HG03442 (cell line): ENCODE results near the gene HIPK2.

ENCODE experiments used
- ATAC-seq: cut with Tn5 transposase; IDR thresholded peaks from one replicate; pipeline ENCODE4 v1.9.1; 2021; ENCODE audit warnings: mild to moderate bottlenecking, moderate library complexity; ENCODE audit not compliant: unreplicated experiment

Gene HIPK2

GRCh38 chr7:139737221-139738100 is 40.3 kb downstream of the HIPK2 start:
- no peak for ATAC-seq

- ATAC-seq: no peak
These were observed 41.7 kb downstream of the HIPK2 start for GRCh38 chr7:139735912-139736595.

DNA sequence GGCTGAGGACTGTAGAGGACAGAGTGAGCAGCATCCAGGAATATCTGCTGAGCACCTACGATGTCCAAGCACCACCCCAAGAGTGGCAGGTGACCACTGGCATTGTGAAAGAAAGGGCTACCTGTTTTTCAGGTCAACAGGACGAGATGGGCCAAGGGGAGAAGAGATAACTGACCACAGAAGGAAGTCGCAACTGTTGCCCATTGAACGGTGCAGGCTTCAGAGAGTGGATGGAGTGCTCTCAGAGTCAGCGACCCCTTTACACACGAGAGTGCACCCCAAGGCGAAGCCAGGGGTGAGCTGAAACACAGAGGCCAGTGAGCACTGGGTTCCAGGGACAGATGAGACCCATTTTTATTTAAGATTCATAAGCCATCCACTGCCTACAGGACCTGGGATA is 42.3 kb downstream of the HIPK2 start:
- ATAC-seq: no peak

DNA sequence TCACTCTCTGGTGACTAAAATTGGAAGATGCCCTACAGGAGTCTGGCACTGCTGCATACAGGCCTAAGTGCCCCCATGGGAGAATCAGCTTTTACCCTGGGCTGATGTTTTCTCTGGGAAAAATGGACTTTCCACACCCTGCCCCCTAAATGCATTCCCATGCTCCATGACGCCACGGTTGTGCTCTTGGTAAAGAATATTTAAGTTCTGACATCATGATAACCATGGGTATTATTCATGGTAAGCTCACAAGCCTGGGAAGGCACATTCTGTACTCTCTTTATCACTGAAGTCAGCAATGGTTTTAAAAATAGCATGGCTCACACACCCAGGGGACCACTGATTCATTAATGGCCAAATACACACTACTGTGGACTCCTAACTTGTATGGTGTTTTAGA is 43.4 kb downstream of the HIPK2 start:
- ATAC-seq: no peak

DNA sequence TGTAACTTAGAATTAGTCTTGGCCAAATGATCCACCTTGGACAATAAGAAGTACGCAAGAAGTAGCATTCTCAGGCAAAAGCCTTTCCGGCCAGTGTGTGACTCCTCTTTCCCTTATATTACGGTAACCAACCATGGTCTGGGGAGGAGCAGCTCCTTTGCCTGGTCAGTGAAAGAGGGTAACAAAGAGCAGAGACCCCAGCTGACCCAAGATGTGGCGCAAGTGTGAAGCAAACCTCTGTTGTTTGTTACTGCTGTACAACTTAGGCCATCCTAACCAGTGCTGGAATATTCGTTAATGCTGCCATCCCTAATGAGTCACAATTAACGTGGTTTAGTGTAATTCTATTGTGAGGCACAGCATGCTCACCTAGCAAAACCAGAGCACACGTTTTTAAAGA is 44.0 kb downstream of the HIPK2 start:
- no peak for ATAC-seq

GRCh38 chr7:139732471-139733167 is 45.2 kb downstream of the HIPK2 start:
- ATAC-seq: no peak

DNA sequence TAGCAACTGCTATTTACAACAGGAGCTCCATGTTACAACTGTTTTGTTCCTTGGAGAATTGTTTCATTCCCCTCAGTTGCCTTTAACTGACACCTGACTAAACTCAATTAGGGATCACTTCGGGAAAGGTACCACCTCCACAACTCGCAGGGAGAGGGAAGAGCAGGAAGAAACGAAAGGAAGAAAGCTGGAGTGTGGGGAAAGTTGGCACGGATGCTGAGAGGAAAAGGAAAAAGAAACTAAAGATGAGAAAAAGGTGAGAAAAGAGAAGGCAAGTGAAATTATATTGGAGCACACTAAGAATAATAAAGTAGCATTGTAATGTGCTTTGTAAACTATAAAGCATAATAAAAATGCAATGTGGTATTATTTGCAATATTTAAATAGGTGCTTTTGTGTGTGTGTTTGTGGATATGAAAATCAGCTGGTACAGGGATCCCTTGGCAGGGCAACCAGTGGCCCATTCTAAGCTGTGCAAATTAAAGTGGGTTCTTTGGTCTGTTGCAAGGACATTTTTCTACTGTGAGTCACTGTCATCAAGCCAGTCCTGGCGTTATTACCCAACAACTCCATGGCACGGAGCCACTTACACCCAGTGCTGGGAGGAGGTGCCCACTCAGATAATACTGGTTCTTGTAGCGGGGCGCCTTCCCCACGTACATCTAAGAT is 45.9 kb downstream of the HIPK2 start:
- no peak for ATAC-seq

- ATAC-seq: peak; percentile 81
These were observed 46.8 kb downstream of the HIPK2 start for GRCh38 chr7:139730746-139731612.

DNA sequence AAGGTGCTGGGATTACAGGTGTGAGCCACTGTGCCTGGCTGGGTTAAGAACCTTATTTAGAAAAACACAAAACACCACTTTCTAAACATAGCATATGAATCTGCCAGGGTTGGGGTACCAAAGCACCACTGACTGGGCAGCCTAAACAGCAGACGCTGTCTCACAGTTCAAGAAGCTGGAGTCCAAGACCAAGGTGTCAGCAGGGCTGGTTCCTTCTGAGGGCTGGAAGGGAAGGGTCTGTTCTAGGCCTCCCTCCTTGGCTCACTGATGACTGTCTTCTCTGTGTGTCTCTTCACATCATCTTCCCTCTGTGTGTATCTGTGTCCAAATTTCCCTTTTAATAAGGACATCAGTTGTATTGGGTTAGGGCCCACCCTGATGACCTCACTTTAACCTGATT is 49.6 kb downstream of the HIPK2 start:
- ATAC-seq: no peak

GRCh38 chr7:139727151-139727705 is 50.6 kb downstream of the HIPK2 start:
- no peak for ATAC-seq

DNA sequence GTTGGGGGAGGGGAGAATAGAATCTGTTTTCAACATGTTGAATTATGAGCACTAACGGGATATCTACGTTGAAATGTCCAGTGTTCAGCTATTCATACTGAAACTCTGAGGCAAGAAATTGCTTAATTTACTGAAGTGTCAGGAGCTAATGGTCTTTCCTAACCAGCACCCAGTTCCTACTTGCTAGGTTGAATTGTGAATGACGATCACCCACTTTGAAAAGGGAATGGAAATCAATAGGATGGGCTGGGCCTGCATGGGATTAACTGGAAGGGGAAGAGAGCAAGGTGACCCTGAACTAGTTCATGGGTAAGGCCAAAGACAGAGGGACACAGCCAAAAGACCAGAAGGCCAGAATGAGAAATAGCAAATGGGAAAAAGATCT is 51.3 kb downstream of the HIPK2 start:
- peak; percentile 12 for ATAC-seq

DNA sequence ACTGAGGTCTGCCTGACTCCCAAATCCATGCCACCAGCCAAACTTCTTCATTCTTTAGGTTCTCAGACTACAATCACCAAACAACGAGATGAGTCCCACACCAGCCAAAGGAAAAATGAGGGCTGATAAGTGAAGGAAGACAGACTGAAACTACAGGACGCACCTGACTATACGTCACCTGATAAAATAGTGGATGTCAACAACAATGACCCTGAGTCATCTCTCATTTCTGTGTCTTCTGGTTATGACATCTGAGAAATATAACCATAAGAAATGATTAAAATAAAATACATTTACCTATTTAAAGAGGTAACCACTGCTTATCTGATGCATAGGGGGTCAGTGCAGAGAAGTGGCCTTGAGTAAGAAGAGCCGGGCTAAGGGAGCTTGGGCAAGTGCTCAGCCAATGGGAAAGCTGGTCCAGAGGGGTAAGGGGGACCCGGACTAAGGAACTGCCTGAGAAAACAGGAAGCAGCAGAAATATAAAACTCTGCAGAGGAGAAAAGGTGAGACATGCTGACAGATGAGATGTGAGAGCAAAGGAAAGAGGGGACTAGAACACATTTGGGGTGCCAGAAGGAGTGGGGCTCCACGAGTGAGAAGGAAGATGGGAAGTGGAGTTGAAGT is 51.8 kb downstream of the HIPK2 start:
- ATAC-seq: peak; percentile 29

GRCh38 chr7:139725077-139725476 is 52.7 kb downstream of the HIPK2 start:
- peak; percentile 71 for ATAC-seq

DNA sequence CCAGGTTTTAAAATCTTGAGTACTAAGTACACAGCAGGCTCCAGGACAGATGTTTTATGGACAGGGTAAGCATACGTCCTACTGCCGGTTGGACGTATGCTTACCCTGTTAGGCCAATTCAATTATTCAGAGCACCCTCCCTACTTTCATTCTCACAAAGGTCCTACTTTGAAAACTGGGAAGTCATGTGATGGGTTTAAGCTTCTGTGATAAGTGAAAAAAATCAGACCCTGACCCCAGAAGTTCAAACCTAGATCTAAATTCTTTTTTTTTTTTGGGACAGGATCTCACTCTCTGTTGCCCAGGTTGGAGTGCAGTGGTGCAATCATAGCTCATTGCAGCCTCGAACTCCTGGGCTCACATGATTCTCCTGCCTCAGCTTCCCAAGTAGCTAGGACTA is 55.2 kb downstream of the HIPK2 start:
- ATAC-seq: no peak

DNA sequence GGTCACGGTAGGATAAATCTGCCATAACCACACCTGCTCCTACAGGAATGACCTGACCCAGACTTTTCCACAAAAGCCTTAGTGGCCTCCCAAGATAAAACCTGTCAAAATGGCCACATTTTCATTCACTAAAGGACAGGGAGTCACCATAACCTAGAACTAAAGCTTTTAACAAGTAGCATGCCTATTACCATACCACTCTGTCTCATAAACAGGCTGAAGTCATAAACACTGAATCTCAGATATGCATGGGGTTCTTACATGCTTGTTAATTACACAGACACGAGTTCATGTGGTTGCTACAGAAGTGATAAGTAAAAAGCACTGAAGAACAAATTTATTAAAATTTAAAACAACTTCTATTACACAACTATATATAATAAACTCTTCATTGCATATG is 56.0 kb downstream of the HIPK2 start:
- no peak for ATAC-seq

DNA sequence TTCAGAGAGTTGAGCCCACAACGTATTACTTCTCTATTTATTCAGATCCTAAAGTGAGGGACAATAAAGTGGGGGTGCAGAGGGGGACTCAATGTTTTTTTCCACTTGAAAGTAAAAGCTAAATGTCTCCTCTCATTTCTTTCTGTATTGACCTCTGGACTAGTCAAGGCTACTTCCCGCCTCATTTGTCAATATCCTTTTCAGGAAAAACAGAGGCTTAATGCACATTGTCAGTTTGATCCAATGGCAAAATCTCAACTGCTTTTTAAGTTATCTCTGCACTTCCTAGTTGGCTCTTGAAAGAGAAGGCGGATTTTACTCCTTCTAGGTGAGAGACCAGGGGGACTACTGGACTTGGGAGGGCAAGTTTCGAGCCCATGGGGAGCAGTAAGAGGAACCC is 56.4 kb downstream of the HIPK2 start:
- no peak for ATAC-seq

GRCh38 chr7:139720705-139721231 is 57.0 kb downstream of the HIPK2 start:
- peak; percentile 45 for ATAC-seq

GRCh38 chr7:139720186-139720585 is 57.6 kb downstream of the HIPK2 start:
- ATAC-seq: no peak

DNA sequence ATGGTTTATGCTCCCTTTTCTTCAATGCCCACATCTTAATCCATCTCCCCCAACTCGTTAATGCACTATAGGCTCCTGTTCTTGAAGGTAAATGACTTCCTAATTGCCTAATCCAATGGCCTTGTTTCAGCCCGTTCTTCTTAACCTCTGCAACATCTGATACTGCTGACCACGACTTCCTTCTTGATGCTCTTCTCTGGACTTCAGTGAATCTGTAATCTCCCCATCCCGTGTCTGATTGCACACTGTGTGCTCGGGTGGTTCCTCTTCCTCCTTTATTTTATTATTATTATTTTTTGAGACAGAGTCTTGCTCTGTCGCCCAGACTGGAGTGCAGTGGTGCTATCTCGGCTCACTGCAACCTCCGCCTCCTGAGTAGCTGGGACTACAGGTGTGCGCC is 58.9 kb downstream of the HIPK2 start:
- no peak for ATAC-seq
